PC-3 (cell line): ENCODE measurements around the gene F2RL1. TPM values are rescaled to one million over a fixed set of nuclear protein-coding genes. Genes with fewer than 3 reads are reported as not detected.
A peak's percentile ranks its signal among the peaks of the same experiment; 100 is the strongest.
"Not testable (repeated sequence)": the region's sequence is repeated elsewhere in the genome, so short reads cannot be mapped to it uniquely, and the experiment has no call there.

Experiments
- ATAC-seq: fragments of 200-7000 bp; cut with Tn5 transposase; 2 replicates; pipeline ENCODE4 v1.9.1; 2020; ENCODE audit warnings: mild to moderate bottlenecking, moderate library complexity
- BruUV-seq: library from RNA; stranded (reverse); fragments of 400-500 nt; replicated peaks from 2 replicates; lab custom pipeline; 2021; lab: Mats Ljungman, UMichigan
- CTCF ChIA-PET: fragments of 300-600 bp; sonication (Branson Sonifier 250); formaldehyde crosslinking; loops from one replicate; lab custom pipeline; 2022; ENCODE audit warnings: antibody characterized with exemption; lab: Charles Lee
- POLR2A ChIA-PET: fragments of 300-600 bp; sonication (Branson Sonifier 250); formaldehyde crosslinking; loops from one replicate; lab custom pipeline; 2022; ENCODE audit warnings: antibody characterized with exemption; ENCODE audit not compliant: unreplicated experiment; lab: Charles Lee
- DNase-seq: peaks from one replicate; pipeline ENCODE4 v3.0.0-alpha.2; 2015
- H2AFZ ChIP-seq: fragments of 300-600 bp; sonication (generic); 2 replicates; pipeline ENCODE4 v1.6.0; 2016; ENCODE audit warnings: antibody characterized with exemption, low read length
- H3F3A ChIP-seq: fragments of 300-600 bp; sonication (generic); one replicate; pipeline ENCODE4 v1.6.0; 2017; ENCODE audit warnings: antibody characterized with exemption, low read length, control low read depth, mild to moderate bottlenecking; ENCODE audit not compliant: unreplicated experiment
- H3K27ac ChIP-seq: fragments of 300-600 bp; sonication (generic); 2 replicates; pipeline ENCODE4 v1.5.1; 2016; ENCODE audit warnings: mild to moderate bottlenecking, low read length
- H3K27me3 ChIP-seq: fragments of 300-600 bp; sonication (generic); 2 replicates; pipeline ENCODE4 v1.6.1; 2016; ENCODE audit warnings: low read length, mixed read lengths
- H3K36me3 ChIP-seq: fragments of 300-600 bp; sonication (generic); 2 replicates; pipeline ENCODE4 v1.6.1; 2016; ENCODE audit warnings: low read depth, mixed run types, low read length, mixed read lengths
- H3K4me1 ChIP-seq: fragments of 300-600 bp; sonication (generic); 2 replicates; pipeline ENCODE4 v1.5.1; 2016; ENCODE audit warnings: low read length; ENCODE audit not compliant: insufficient read depth
- H3K4me2 ChIP-seq: fragments of 300-600 bp; sonication (generic); 2 replicates; pipeline ENCODE4 v1.6.0; 2016; ENCODE audit warnings: low read length
- H3K4me3 ChIP-seq: fragments of 300-600 bp; sonication (generic); 2 replicates; pipeline ENCODE4 v1.5.1; 2016; ENCODE audit warnings: mild to moderate bottlenecking, low read length, mixed read lengths
- H3K79me2 ChIP-seq: fragments of 300-600 bp; sonication (generic); 2 replicates; pipeline ENCODE4 v1.6.1; 2017; ENCODE audit warnings: low read length, mixed read lengths
- H3K9ac ChIP-seq: fragments of 300-600 bp; sonication (generic); 2 replicates; pipeline ENCODE4 v1.6.0; 2016; ENCODE audit warnings: mild to moderate bottlenecking, low read length
- H3K9me2 ChIP-seq: fragments of 300-600 bp; sonication (generic); replicated peaks from 2 replicates; pipeline ENCODE4 v1.6.1; 2016; ENCODE audit warnings: mixed run types, low read length, mixed read lengths
- H3K9me3 ChIP-seq: fragments of 300-600 bp; sonication (generic); 2 replicates; pipeline ENCODE4 v1.6.1; 2016; ENCODE audit warnings: low read length, mixed read lengths
- H4K20me1 ChIP-seq: fragments of 300-600 bp; sonication (generic); 2 replicates; pipeline ENCODE4 v1.6.1; 2016; ENCODE audit warnings: low read length, mixed read lengths
- EZH2 ChIP-seq: fragments of 300-600 bp; sonication (generic); IDR thresholded peaks from one replicate; pipeline ENCODE4 v1.6.1; 2017; ENCODE audit warnings: antibody characterized with exemption, mild to moderate bottlenecking, low read length; ENCODE audit not compliant: unreplicated experiment
- EZH2phosphoT487 ChIP-seq: fragments of 300-600 bp; sonication (generic); IDR thresholded peaks from 2 replicates; pipeline ENCODE4 v1.6.1; 2018; ENCODE audit warnings: mild to moderate bottlenecking, antibody characterized with exemption, low read length, borderline replicate concordance
- intact Hi-C: fragments of 100-400 bp; cut with micrococcal nuclease; formaldehyde crosslinking; loops from 2 replicates; pipeline ENCODE4 v1.9.0; 2023
- total RNA-seq: library from RNA; depleted of rRNA; stranded (reverse); fragments of >200 nt; gene quantifications from 2 replicates; pipeline ENCODE4 v1.2.3, GENCODE V29; 2014
- TF ChIP-seq, protein P1 (sequence below): fragments of 300-600 bp; sonication (generic); conservative IDR thresholded peaks from 2 replicates; pipeline ENCODE4 v1.5.1; 2017; ENCODE audit warnings: antibody characterized with exemption, low read depth, mild to moderate bottlenecking, low read length

F2RL1 gene
- total RNA-seq, 1 experiment from 2014 or later, result 167 TPM

- ATAC-seq, result no peak
- ChIA-PET CTCF (no interaction called here), POLR2A (no interaction called here)
- Histone ChIP-seq H3F3A (peaks cover 5% of the 10 kb centered on the region), H3K4me1 (peaks cover 44% of the 10 kb centered on the region), H3K27me3 (no peaks in the 10 kb centered on the region), H3K9me2 (no peaks in the 10 kb centered on the region), H3K79me2 (no peaks in the 10 kb centered on the region), H2AFZ (no peak overlapping the region), H3K4me2 (no peak overlapping the region), H3K4me3 (no peak overlapping the region), H3K9ac (no peak overlapping the region), H3K27ac (0 out of 2 replicates have a peak overlapping the region, but pooled peaks have one; percentile 59), H4K20me1 (no peaks in the 10 kb centered on the region), H3K9me3 (no peaks in the 10 kb centered on the region), H3K36me3 (no peaks in the 10 kb centered on the region)
- intact Hi-C loops, result loop anchor here (10.0 kb wide), 1 partner anchor 95 kb away; the partner anchor contains the start of gene F2R
- no peak for TF ChIP-seq EZH2phosphoT487
- no peak for TF ChIP-seq EZH2
- TF ChIP-seq, protein P1, sequence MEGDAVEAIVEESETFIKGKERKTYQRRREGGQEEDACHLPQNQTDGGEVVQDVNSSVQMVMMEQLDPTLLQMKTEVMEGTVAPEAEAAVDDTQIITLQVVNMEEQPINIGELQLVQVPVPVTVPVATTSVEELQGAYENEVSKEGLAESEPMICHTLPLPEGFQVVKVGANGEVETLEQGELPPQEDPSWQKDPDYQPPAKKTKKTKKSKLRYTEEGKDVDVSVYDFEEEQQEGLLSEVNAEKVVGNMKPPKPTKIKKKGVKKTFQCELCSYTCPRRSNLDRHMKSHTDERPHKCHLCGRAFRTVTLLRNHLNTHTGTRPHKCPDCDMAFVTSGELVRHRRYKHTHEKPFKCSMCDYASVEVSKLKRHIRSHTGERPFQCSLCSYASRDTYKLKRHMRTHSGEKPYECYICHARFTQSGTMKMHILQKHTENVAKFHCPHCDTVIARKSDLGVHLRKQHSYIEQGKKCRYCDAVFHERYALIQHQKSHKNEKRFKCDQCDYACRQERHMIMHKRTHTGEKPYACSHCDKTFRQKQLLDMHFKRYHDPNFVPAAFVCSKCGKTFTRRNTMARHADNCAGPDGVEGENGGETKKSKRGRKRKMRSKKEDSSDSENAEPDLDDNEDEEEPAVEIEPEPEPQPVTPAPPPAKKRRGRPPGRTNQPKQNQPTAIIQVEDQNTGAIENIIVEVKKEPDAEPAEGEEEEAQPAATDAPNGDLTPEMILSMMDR, result no peak
- no TSS peak for BruUV-seq
- no peak for DNase-seq
Measured at GRCh38 chr5:76810236-76810635, 8.6 kb upstream of the F2RL1 start.

DNA sequence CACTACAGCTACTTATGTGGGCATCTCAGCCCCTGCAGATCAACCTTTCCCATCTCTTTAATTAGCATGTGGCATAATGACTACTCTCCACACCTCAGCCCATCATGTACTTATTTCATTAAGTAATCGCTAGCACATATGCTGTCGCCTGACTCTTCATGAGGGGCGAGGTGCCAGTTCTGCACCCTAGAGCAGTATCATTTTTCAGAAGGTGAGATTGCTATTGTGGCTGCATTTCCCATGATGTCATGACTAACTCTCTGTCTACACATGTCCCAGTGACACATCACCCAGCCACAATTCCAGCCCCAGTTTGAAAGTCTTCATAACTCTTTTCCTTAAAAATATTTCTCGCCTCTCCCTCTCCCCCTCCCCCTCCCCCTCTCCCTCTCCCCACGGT is 7.6 kb upstream of the F2RL1 start:
- peak overlapping the region; percentile 59 for H3K27ac ChIP-seq
- H3K9me2 ChIP-seq, result no peaks in the 10 kb centered on the region
- H3F3A ChIP-seq, result peaks cover 2% of the 10 kb centered on the region
- ChIA-PET CTCF (no interaction called here), POLR2A (no interaction called here)
- intact Hi-C loops, result loop anchor here (10.0 kb wide), 1 partner anchor 96 kb away; the partner anchor contains the start of gene F2R
- H4K20me1 ChIP-seq, result no peaks in the 10 kb centered on the region
- BruUV-seq, result no TSS peak
- no peaks in the 10 kb centered on the region for H3K79me2 ChIP-seq
- no peaks in the 10 kb centered on the region for H3K27me3 ChIP-seq
- H2AFZ ChIP-seq, result no peak overlapping the region
- H3K36me3 ChIP-seq, result no peaks in the 10 kb centered on the region
- H3K9me3 ChIP-seq, result no peaks in the 10 kb centered on the region
- peaks cover 46% of the 10 kb centered on the region for H3K4me1 ChIP-seq
- no peak overlapping the region for H3K4me2 ChIP-seq
- peak overlapping the region; percentile 40 for H3K9ac ChIP-seq
- no peak overlapping the region for H3K4me3 ChIP-seq
- TF ChIP-seq EZH2, result no peak
- ATAC-seq (no peak), DNase-seq (peak; percentile 40)

- BruUV-seq, H3K4me3 ChIP-seq, ATAC-seq, CTCF ChIA-PET, H3K9me2 ChIP-seq, H4K20me1 ChIP-seq, H3K27ac ChIP-seq, H3K27me3 ChIP-seq, H3K9me3 ChIP-seq, H3F3A ChIP-seq, DNase-seq, POLR2A ChIA-PET, H3K4me2 ChIP-seq, H3K79me2 ChIP-seq, H2AFZ ChIP-seq, H3K36me3 ChIP-seq, H3K9ac ChIP-seq: not testable (repeated sequence)
- intact Hi-C loops, result loop anchor here (10.0 kb wide), 1 partner anchor 97 kb away; the partner anchor contains the start of gene F2R
- H3K4me1 ChIP-seq, result peaks cover 49% of the 10 kb centered on the region
Measured at GRCh38 chr5:76812209-76812608, 6.6 kb upstream of the F2RL1 start.
